Measurements from ENCODE around the gene RASSF8. TPM values are rescaled to one million over a fixed set of nuclear protein-coding genes. Genes with fewer than 3 reads are reported as not detected.

Gene RASSF8
- total RNA-seq, 1 experiment from 2014 or later: 9.2 TPM

DNA sequence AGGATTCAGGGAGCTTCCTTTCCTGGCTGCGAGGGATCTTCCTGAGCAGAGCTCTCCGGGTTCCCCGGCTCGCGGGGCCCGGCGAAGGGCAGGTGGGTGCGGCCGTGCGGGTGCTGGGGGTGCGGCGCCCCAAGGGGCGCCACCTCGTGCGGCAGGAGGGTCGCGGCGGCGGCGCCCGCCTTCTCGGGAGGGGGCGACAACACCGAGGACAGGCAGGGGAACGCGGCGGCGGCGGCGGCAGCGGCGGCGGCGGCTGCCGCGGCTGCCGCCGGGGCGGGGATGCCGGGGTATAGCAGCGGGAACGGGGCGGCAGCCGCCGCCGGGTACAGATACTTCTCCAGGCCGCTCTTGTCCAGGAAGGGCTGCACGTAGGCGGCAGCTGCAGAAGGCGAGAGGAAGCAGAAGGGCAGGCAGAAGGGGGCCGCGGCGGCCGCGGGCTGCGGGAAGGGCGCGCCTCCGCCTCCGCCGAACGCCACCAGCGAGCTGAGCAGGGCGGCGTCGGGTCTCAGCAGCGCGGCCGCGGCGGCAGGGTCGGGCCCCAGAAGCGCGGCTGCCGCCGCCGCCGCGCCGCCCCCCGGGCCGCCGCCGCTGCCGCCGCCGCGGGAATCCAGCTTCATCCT is 163.7 kb downstream of the RASSF8 start:
- RAD21 ChIA-PET (ENCODE audit: low non-redundant PET in 1 of 2, low total read pairs in 2 of 2, uncharacterized antibody in 2 of 2, unreplicated experiment in 2 of 2): interaction anchor here (1.5 to 1.9 kb wide), 2 partner anchors 8 to 579 kb away, joined by 3 to 5 read pairs; no protein-coding TSS in a partner anchor
- DNase-seq (ENCODE audit: low read depth, low spot score) (no peak), ATAC-seq (peak; percentile 6; the same call in 1 of the 2 replicates)
- Histone ChIP-seq H3K36me3 (ENCODE audit: control insufficient read depth in 1 of 2, insufficient read depth in 2 of 2, low read length in 2 of 2) (no peaks in the 10 kb centered on the region), H3K9me3 (ENCODE audit: control insufficient read depth in 1 of 2, insufficient read depth in 1 of 2, low read depth in 1 of 2, low read length in 2 of 2) (no peaks in the 10 kb centered on the region), H3K27me3 (ENCODE audit: insufficient read depth, low read length) (peaks cover 8% of the 10 kb centered on the region; the same call in 1 of the 2 replicates), H3K9ac (ENCODE audit: low read length) (peak overlapping the region; percentile 51; the same call in 1 of the 2 replicates), H3K4me1 (ENCODE audit: control insufficient read depth in 1 of 2, insufficient read depth in 2 of 2, low read length in 2 of 2) (peaks cover 14 to 48% of the 10 kb centered on the region in 2 experiments), H2AFZ (ENCODE audit: low read depth, low read length, poor library complexity, severe bottlenecking) (no peak overlapping the region), H3K79me2 (ENCODE audit: insufficient read depth, low read length) (no peaks in the 10 kb centered on the region), H4K20me1 (ENCODE audit: insufficient read depth) (no peaks in the 10 kb centered on the region), H3K4me2 (ENCODE audit: low read length) (peak overlapping the region; percentile 86), H3K9me2 (ENCODE audit: insufficient read depth) (no peaks in the 10 kb centered on the region), H3K27ac (ENCODE audit: low read depth, low read length) (no peak overlapping the region; the same call in 1 of the 2 replicates), H3K4me3 (replicated peaks in 1 of 2; ENCODE audit: low read depth in 1 of 2, low read length in 2 of 2) (peak overlapping the region; percentile 40 to 61)
- POLR2A ChIA-PET: no interaction called here
- CTCF ChIA-PET: interaction anchor here (0.9 to 3.3 kb wide), 4 partner anchors 280 to 579 kb away, joined by 4 to 14 read pairs (median 6); no protein-coding TSS in a partner anchor
- no peak for TF ChIP-seq SP1 (IDR thresholded peaks at IDR 0.05; ENCODE audit: low read depth)
- TF ChIP-seq ZFX (IDR thresholded peaks at IDR 0.05): peak; percentile 44; the same call in 1 of the 2 replicates
- intact Hi-C loops (cut with micrococcal nuclease): loop anchor here (10.0 kb wide), 1 partner anchor 183 kb away; no protein-coding TSS in a partner anchor
- BruUV-seq (replicated peaks): no TSS peak

DNA sequence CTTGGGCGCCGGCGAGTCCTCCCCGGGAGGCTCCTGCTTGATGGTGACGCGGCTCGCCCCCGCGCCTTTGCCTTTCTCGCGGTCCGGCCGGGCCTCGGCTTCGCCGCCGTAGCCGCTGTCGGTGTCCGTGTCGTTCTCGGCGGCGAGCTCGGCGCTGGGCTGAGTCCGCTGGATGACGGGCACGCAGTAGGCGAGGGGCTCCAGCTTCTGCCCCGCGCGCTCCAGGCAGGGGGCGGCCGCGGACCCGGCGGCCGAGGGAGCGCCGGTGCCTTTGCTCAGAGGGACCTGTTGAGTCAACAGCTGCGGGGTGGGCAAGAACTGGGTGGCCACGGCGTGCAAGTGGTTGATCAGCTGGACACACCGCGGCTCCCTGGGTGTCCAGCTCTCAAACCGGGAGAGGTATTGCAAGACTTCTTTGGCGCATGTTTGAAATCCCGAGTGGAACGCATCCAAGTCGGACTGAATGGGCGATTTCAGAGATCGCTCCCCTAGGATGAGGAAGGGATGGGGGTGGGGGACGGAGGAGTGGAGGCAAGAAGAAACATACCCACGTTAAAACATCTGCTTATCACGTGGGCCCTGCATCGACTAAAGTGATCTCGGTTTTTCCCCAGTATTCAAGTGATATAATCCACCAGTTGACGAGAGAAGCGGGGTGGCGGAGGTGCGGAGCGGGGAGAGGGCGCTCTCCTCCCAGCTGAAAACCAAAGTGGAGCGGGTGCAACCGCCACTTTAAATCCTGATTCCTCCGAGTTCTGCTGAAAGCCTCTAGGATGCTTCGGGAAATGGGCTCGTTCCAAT is 164.4 kb downstream of the RASSF8 start:
- Histone ChIP-seq H3K9me2 (ENCODE audit: insufficient read depth) (no peaks in the 10 kb centered on the region), H3K79me2 (ENCODE audit: insufficient read depth, low read length) (no peaks in the 10 kb centered on the region), H3K4me2 (ENCODE audit: low read length) (peak overlapping the region; percentile 86), H3K4me1 (ENCODE audit: control insufficient read depth in 1 of 2, insufficient read depth in 2 of 2, low read length in 2 of 2) (peaks cover 14 to 47% of the 10 kb centered on the region in 2 experiments), H3K36me3 (ENCODE audit: control insufficient read depth in 1 of 2, insufficient read depth in 2 of 2, low read length in 2 of 2) (no peaks in the 10 kb centered on the region), H3K4me3 (replicated peaks in 1 of 2; ENCODE audit: low read depth in 1 of 2, low read length in 2 of 2) (peak overlapping the region; percentile 40 to 61), H3K27ac (ENCODE audit: low read depth, low read length) (no peak overlapping the region; the same call in 1 of the 2 replicates), H3K27me3 (ENCODE audit: insufficient read depth, low read length) (peaks cover 11% of the 10 kb centered on the region; the same call in 1 of the 2 replicates), H3K9me3 (ENCODE audit: control insufficient read depth in 1 of 2, insufficient read depth in 1 of 2, low read depth in 1 of 2, low read length in 2 of 2) (no peaks in the 10 kb centered on the region), H4K20me1 (ENCODE audit: insufficient read depth) (no peaks in the 10 kb centered on the region), H2AFZ (ENCODE audit: low read depth, low read length, poor library complexity, severe bottlenecking) (peak overlapping the region; percentile 45), H3K9ac (ENCODE audit: low read length) (peak overlapping the region; percentile 51)
- ChIA-PET CTCF (interaction anchor here (0.9 to 3.3 kb wide), 5 partner anchors 15 to 579 kb away, joined by 3 to 14 read pairs (median 5); no protein-coding TSS in a partner anchor), RAD21 (ENCODE audit: low non-redundant PET in 1 of 2, low total read pairs in 2 of 2, uncharacterized antibody in 2 of 2, unreplicated experiment in 2 of 2) (interaction anchor here (1.5 to 1.9 kb wide), 2 partner anchors 9 to 579 kb away, joined by 3 to 5 read pairs; no protein-coding TSS in a partner anchor), POLR2A (no interaction called here)
- intact Hi-C loops (cut with micrococcal nuclease): loop anchor here (10.0 kb wide), 1 partner anchor 182 kb away; no protein-coding TSS in a partner anchor
- ATAC-seq (peak; percentile 5; the same call in 1 of the 2 replicates), DNase-seq (ENCODE audit: low read depth, low spot score) (no peak)
- TF ChIP-seq YY1 (IDR thresholded peaks at IDR 0.05; ENCODE audit: extremely low read depth, insufficient replicate concordance, low read depth, low read length) (no peak), RAD21 (IDR thresholded peaks at IDR 0.05; ENCODE audit: low read depth) (peak; percentile 68), FOSL1 (IDR thresholded peaks at IDR 0.05; ENCODE audit: low read depth) (no peak), SIN3A (IDR thresholded peaks at IDR 0.05; ENCODE audit: low read depth) (no peak), CBX3 (IDR thresholded peaks at IDR 0.05; ENCODE audit: low read depth) (peak; percentile 23; the same call in 1 of the 2 replicates), MAX (IDR thresholded peaks at IDR 0.05) (peak; percentile 56), EGR1 (IDR thresholded peaks at IDR 0.05; ENCODE audit: low read depth) (peak; percentile 53; the same call in 1 of the 2 replicates), TCF7L2 (IDR thresholded peaks at IDR 0.05; ENCODE audit: borderline replicate concordance, extremely low read depth, insufficient read depth, insufficient read length) (no peak)
- TF ChIP-seq, protein P1, sequence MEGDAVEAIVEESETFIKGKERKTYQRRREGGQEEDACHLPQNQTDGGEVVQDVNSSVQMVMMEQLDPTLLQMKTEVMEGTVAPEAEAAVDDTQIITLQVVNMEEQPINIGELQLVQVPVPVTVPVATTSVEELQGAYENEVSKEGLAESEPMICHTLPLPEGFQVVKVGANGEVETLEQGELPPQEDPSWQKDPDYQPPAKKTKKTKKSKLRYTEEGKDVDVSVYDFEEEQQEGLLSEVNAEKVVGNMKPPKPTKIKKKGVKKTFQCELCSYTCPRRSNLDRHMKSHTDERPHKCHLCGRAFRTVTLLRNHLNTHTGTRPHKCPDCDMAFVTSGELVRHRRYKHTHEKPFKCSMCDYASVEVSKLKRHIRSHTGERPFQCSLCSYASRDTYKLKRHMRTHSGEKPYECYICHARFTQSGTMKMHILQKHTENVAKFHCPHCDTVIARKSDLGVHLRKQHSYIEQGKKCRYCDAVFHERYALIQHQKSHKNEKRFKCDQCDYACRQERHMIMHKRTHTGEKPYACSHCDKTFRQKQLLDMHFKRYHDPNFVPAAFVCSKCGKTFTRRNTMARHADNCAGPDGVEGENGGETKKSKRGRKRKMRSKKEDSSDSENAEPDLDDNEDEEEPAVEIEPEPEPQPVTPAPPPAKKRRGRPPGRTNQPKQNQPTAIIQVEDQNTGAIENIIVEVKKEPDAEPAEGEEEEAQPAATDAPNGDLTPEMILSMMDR (IDR thresholded peaks at IDR 0.05 in 2 of 3, conservative IDR thresholded peaks at IDR 0.05 in 1 of 3; ENCODE audit: borderline replicate concordance in 1 of 3, insufficient read depth in 1 of 3, low read depth in 2 of 3, low read length in 2 of 3): peak; percentile 5 to 31 (median 28); a peak in 3 of 6 replicates
- BruUV-seq (replicated peaks): no TSS peak

Measured in HCT116 (cell line).